Neuronal stem cell (in vitro differentiated cells): ENCODE measurements around the gene MEX3C.
A peak's percentile ranks its signal among the peaks of the same experiment; 100 is the strongest.

Source experiments
- DNase-seq: peaks from one replicate; pipeline ENCODE4 v3.0.0-alpha.2; 2013; ENCODE audit warnings: low spot score
- H2AFZ ChIP-seq: one replicate; pipeline ENCODE4 v1.6.1; 2013; ENCODE audit warnings: mild to moderate bottlenecking, low read length, inconsistent platforms
- H2AK5ac ChIP-seq: 2 replicates; pipeline ENCODE4 v1.6.1; 2013; ENCODE audit warnings: low read depth, mild to moderate bottlenecking, inconsistent platforms, low read length, moderate library complexity, mixed read lengths
- H2BK120ac ChIP-seq: 2 replicates; pipeline ENCODE4 v1.6.1; 2013; ENCODE audit warnings: low read depth, mild to moderate bottlenecking, inconsistent platforms, low read length, moderate library complexity, mixed read lengths
- H2BK12ac ChIP-seq: one replicate; pipeline ENCODE4 v1.6.1; 2013; ENCODE audit warnings: low read length, inconsistent platforms
- H2BK15ac ChIP-seq: 2 replicates; pipeline ENCODE4 v1.6.1; 2013; ENCODE audit warnings: mild to moderate bottlenecking, low read length, inconsistent platforms, mixed read lengths
- H2BK5ac ChIP-seq: one replicate; pipeline ENCODE4 v1.6.1; 2013; ENCODE audit warnings: inconsistent platforms, mild to moderate bottlenecking, low read length, moderate library complexity
- H3K14ac ChIP-seq: one replicate; pipeline ENCODE4 v1.6.1; 2013; ENCODE audit warnings: low read length, inconsistent platforms
- H3K18ac ChIP-seq: 2 replicates; pipeline ENCODE4 v1.6.1; 2013; ENCODE audit warnings: low read length, inconsistent platforms
- H3K23ac ChIP-seq: 2 replicates; pipeline ENCODE4 v1.6.1; 2013; ENCODE audit warnings: low read depth, mild to moderate bottlenecking, mixed read lengths, low read length, inconsistent platforms; ENCODE audit not compliant: poor library complexity
- H3K27ac ChIP-seq: replicated peaks from 3 replicates; pipeline ENCODE4 v1.5.1; 2013; ENCODE audit warnings: low read length, inconsistent platforms
- H3K27me3 ChIP-seq, 3 experiments: 2 replicates each; pipeline ENCODE4 v1.6.1; 2013; ENCODE audit warnings: low read length in 3 of 3, mild to moderate bottlenecking in 2 of 3, inconsistent platforms in 1 of 3, low read depth in 1 of 3, mixed read lengths in 1 of 3, moderate library complexity in 1 of 3; ENCODE audit not compliant: control insufficient read depth in 3 of 3, insufficient read depth in 3 of 3
- H3K36me3 ChIP-seq, 2 donors: replicated peaks in 1 of 2; 2 replicates each; pipeline ENCODE4 v1.6.1; 2013; ENCODE audit warnings: low read length in 2 of 2; ENCODE audit not compliant: control insufficient read depth in 2 of 2, insufficient read depth in 2 of 2
- H3K4ac ChIP-seq: 2 replicates; pipeline ENCODE4 v1.6.1; 2013; ENCODE audit warnings: inconsistent platforms, mild to moderate bottlenecking, low read length, moderate library complexity
- H3K4me1 ChIP-seq, 2 donors: 1 replicate in 1 of 2; 2 replicates in 1 of 2; pipeline ENCODE4 v1.6.1; 2013; ENCODE audit warnings: low read length in 2 of 2, low read depth in 1 of 2; ENCODE audit not compliant: control insufficient read depth in 2 of 2, insufficient read depth in 1 of 2
- H3K4me2 ChIP-seq: one replicate; pipeline ENCODE4 v1.6.1; 2013; ENCODE audit warnings: mild to moderate bottlenecking, low read length, inconsistent platforms; ENCODE audit not compliant: insufficient read depth, poor library complexity, severe bottlenecking
- H3K4me3 ChIP-seq, 2 donors: 2 replicates each; pipeline ENCODE4 v1.5.1; 2013; ENCODE audit warnings: low read length in 2 of 2, mild to moderate bottlenecking in 2 of 2, inconsistent platforms in 1 of 2, moderate library complexity in 1 of 2
- H3K79me1 ChIP-seq: one replicate; pipeline ENCODE4 v1.6.1; 2013; ENCODE audit warnings: low read depth, mild to moderate bottlenecking, inconsistent platforms, low read length, moderate library complexity
- H3K9ac ChIP-seq: one replicate; pipeline ENCODE4 v1.6.1; 2013; ENCODE audit warnings: mild to moderate bottlenecking, low read depth, low read length, inconsistent platforms; ENCODE audit not compliant: poor library complexity
- H3K9me3 ChIP-seq, 2 donors: replicated peaks in 1 of 2; 2 replicates each; pipeline versions ENCODE3 to v1.6.1; 2013; ENCODE audit warnings: low read length in 2 of 2, mild to moderate bottlenecking in 2 of 2, inconsistent platforms in 1 of 2, low read depth in 1 of 2, mixed read lengths in 1 of 2, moderate library complexity in 1 of 2; ENCODE audit not compliant: control insufficient read depth in 2 of 2, insufficient read depth in 1 of 2
- H4K8ac ChIP-seq: one replicate; pipeline ENCODE4 v1.6.1; 2013; ENCODE audit warnings: low read depth, mild to moderate bottlenecking, inconsistent platforms, low read length, moderate library complexity
- H4K91ac ChIP-seq: one replicate; pipeline ENCODE4 v1.6.1; 2013; ENCODE audit warnings: low read length, low read depth, mild to moderate bottlenecking, inconsistent platforms; ENCODE audit not compliant: poor library complexity
- WGBS, 2 donors: extraction: QIAGEN DNeasy Blood & Tissue Kit; methylation state at CpG; one replicate each; pipeline ENCODE4 v1.1.7; 2013; ENCODE audit warnings: missing lambda C conversion rate in 2 of 2, mixed read lengths in 1 of 2; ENCODE audit not compliant: insufficient read length in 2 of 2, insufficient replicate concordance in 1 of 2; ENCODE audit errors: extremely low coverage in 2 of 2; 5-methylcytosine and 5-hydroxymethylcytosine counted together

Gene MEX3C

DNA sequence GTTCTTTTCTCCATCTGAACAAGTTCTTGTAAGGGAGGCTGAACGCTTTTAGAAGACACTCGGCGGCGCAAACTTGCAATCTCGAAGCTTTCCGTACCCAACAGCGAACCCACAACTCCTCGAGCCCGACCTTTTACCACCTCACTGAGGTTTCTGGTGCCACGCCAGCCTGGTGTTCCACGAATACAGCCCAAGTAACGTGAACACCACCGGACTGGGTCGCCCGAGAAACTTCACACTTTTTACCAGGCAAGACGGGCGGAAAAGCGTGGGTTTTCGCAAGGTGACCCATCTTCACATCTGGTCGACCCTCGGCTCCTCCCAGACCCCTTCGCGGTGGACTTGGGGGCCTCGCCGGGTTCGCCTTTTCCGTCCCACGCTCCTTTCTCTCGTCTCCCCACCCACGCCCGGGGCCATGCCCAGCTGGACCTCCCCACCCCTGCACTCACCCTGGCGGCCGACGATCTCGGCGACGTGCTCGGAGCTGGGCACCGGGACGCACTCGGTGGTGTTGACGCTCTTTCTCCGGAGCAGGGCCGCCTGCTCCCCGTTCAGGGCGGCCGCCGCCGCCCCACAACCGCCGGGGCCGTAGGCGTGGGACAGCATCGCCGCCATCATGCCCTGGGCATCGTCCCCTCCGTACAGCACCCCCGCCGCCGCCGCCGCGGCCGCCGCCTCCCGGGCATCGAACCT lies 1.2 kb downstream of the MEX3C start:
- DNase-seq, result peak; percentile 5
- H2AFZ ChIP-seq, result peak overlapping the region; percentile 42
- no peak overlapping the region for H4K8ac ChIP-seq
- H2AK5ac ChIP-seq, result peak overlapping the region; percentile 99
- H2BK120ac ChIP-seq, result peak overlapping the region; percentile 83
- H3K18ac ChIP-seq, result peak overlapping the region; percentile 99
- peak overlapping the region; percentile 95 for H2BK5ac ChIP-seq
- H3K14ac ChIP-seq, result peak overlapping the region; percentile 95
- peak overlapping the region; percentile 90 for H3K23ac ChIP-seq
- peak overlapping the region; percentile 49 for H2BK12ac ChIP-seq
- peaks cover 8% of the 10 kb centered on the region for H3K79me1 ChIP-seq
- peak overlapping the region; percentile 79 for H3K4me2 ChIP-seq
- no peak overlapping the region for H4K91ac ChIP-seq
- peak overlapping the region; percentile 86 for H3K4ac ChIP-seq
- no peaks in the 10 kb centered on the region for H3K9me3 ChIP-seq
- H3K27ac ChIP-seq, result peak overlapping the region; percentile 72
- peak overlapping the region; percentile 99 for H3K9ac ChIP-seq
- peak overlapping the region; percentile 90 to 99 for H3K4me3 ChIP-seq
- H3K4me1 ChIP-seq, result peaks cover 3 to 14% of the 10 kb centered on the region in 2 donors
- H3K36me3 ChIP-seq, result peaks cover 0 to 34% of the 10 kb centered on the region in 2 donors
- no peaks in the 10 kb centered on the region for H3K27me3 ChIP-seq
- H2BK15ac ChIP-seq, result peak overlapping the region; percentile 95
- no CpG with 5 or more reads among the region's 67 CpGs for WGBS, 2 donors

DNA sequence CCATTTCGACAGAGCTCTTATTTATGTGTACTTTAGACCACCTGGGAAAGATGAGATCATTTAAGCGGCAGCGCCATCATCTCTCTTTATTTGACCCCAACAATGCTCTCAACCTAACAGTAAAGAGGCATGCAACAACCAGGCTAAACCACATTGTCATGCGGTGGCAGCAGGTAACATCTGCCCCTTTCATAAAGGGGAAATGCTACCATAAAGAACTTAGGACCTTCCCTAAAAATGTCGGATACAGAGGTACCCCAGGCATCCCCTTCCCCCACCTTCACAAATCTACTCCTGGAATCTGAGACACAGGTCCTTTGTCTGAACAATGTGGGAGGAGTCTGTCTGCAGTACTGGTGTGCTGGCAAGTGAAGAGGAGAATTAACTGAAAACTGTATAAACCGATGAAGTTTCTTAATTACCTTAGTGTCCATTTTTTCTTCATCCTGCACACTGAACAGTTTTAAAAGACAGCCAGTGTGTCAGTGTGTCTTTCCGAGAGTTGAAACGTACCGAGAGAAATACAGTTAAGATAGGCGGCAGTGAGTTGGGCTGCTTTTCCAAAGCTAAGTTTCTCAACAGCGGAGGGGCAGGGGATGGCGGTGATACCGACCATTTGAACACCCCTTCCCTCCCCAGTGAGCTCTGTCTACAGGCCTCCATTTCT lies 1.9 kb downstream of the MEX3C start:
- Histone ChIP-seq H3K27me3 (no peaks in the 10 kb centered on the region), H3K4me2 (peak overlapping the region; percentile 79), H3K14ac (no peak overlapping the region), H3K18ac (peak overlapping the region; percentile 99), H3K23ac (no peak overlapping the region), H2AK5ac (no peak overlapping the region), H3K4me3 (peak overlapping the region; percentile 90 to 99), H2BK120ac (no peak overlapping the region), H3K79me1 (peaks cover 8% of the 10 kb centered on the region), H4K91ac (no peak overlapping the region), H3K36me3 (peaks cover 0 to 41% of the 10 kb centered on the region in 2 donors), H2BK15ac (no peak overlapping the region), H3K9ac (peak overlapping the region; percentile 99), H2BK5ac (peak overlapping the region; percentile 95), H3K27ac (peak overlapping the region; percentile 72), H3K4me1 (peaks cover 3 to 14% of the 10 kb centered on the region in 2 donors), H2BK12ac (no peak overlapping the region), H4K8ac (no peak overlapping the region), H3K9me3 (no peaks in the 10 kb centered on the region), H3K4ac (no peak overlapping the region), H2AFZ (peak overlapping the region; percentile 4)
- no CpG with 5 or more reads among the region's 13 CpGs for WGBS, 2 donors
- peak; percentile 68 for DNase-seq

DNA sequence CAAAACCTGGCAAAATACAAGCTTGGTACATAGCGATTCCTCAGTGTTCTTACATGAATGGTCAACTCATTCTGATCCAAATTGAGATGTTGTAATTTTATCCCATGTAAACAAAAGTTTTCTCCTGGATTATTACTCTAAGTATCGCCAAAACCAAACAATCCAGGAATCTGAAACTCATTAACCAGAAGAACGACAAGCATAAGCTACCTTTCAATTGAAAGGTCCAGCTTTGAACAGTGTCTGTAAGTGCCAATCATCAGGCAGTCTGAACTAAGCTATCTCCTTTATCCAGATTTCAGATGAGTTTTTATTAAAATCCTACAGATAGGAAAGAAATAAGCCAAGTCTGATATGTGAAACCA lies 2.4 kb downstream of the MEX3C start:
- H3K18ac ChIP-seq, result no peak overlapping the region
- DNase-seq, result peak; percentile 2
- peaks cover 3 to 14% of the 10 kb centered on the region in 2 donors for H3K4me1 ChIP-seq
- H3K27me3 ChIP-seq, result no peaks in the 10 kb centered on the region
- H4K8ac ChIP-seq, result no peak overlapping the region
- H3K4me3 ChIP-seq, result peak overlapping the region; percentile 90 to 99
- H3K23ac ChIP-seq, result no peak overlapping the region
- peaks cover 8% of the 10 kb centered on the region for H3K79me1 ChIP-seq
- no peak overlapping the region for H2BK5ac ChIP-seq
- no peak overlapping the region for H3K27ac ChIP-seq
- H3K14ac ChIP-seq, result no peak overlapping the region
- no peak overlapping the region for H2BK15ac ChIP-seq
- H3K9me3 ChIP-seq, result peaks cover 0 to 5% of the 10 kb centered on the region in 2 donors
- H2AK5ac ChIP-seq, result no peak overlapping the region
- no peak overlapping the region for H2BK120ac ChIP-seq
- H3K36me3 ChIP-seq, result peaks cover 0 to 46% of the 10 kb centered on the region in 2 donors
- H2BK12ac ChIP-seq, result no peak overlapping the region
- no peak overlapping the region for H4K91ac ChIP-seq
- no peak overlapping the region for H3K9ac ChIP-seq
- peak overlapping the region; percentile 51 for H3K4me2 ChIP-seq
- H3K4ac ChIP-seq, result no peak overlapping the region
- no CpG with 5 or more reads among the region's 3 CpGs for WGBS, 2 donors
- no peak overlapping the region for H2AFZ ChIP-seq

- no peak overlapping the region for H4K91ac ChIP-seq
- H3K79me1 ChIP-seq, result peaks cover 8% of the 10 kb centered on the region
- no CpG with 5 or more reads among the region's 3 CpGs for WGBS, 2 donors
- no peak overlapping the region for H3K9ac ChIP-seq
- no peak overlapping the region for H3K14ac ChIP-seq
- no peak overlapping the region for H2BK15ac ChIP-seq
- H3K4me2 ChIP-seq, result peak overlapping the region; percentile 58
- no peak for DNase-seq
- H3K23ac ChIP-seq, result no peak overlapping the region
- no peak overlapping the region for H3K27ac ChIP-seq
- no peak overlapping the region for H2AK5ac ChIP-seq
- no peak overlapping the region for H3K18ac ChIP-seq
- H4K8ac ChIP-seq, result no peak overlapping the region
- H2BK120ac ChIP-seq, result no peak overlapping the region
- peaks cover 0 to 6% of the 10 kb centered on the region in 2 donors for H3K9me3 ChIP-seq
- no peak overlapping the region for H2BK5ac ChIP-seq
- H2BK12ac ChIP-seq, result no peak overlapping the region
- H3K27me3 ChIP-seq, result no peaks in the 10 kb centered on the region
- peak overlapping the region in 1 of 2 donors; percentile 90 for H3K4me3 ChIP-seq
- H2AFZ ChIP-seq, result no peak overlapping the region
- no peak overlapping the region for H3K4ac ChIP-seq
- peaks cover 3 to 14% of the 10 kb centered on the region in 2 donors for H3K4me1 ChIP-seq
- H3K36me3 ChIP-seq, result peaks cover 0 to 49% of the 10 kb centered on the region in 2 donors
These were observed 2.9 kb downstream of the MEX3C start for GRCh38 chr18:51194604-51195003.
